GM12873 (cell line): ENCODE measurements around the gene AKAP9.

Source experiments
- TF ChIP-seq, protein P1 (sequence below): IDR thresholded peaks from 2 replicates; pipeline ENCODE4 v1.5.1; 2012; ENCODE audit warnings: low read depth, mild to moderate bottlenecking, moderate library complexity, low read length, control low read depth; ENCODE audit not compliant: insufficient read depth; ENCODE audit errors: missing control alignments

AKAP9 gene

GRCh38 chr7:91947948-91948347, 7.3 kb downstream of the AKAP9 start:
- TF ChIP-seq, protein P1, sequence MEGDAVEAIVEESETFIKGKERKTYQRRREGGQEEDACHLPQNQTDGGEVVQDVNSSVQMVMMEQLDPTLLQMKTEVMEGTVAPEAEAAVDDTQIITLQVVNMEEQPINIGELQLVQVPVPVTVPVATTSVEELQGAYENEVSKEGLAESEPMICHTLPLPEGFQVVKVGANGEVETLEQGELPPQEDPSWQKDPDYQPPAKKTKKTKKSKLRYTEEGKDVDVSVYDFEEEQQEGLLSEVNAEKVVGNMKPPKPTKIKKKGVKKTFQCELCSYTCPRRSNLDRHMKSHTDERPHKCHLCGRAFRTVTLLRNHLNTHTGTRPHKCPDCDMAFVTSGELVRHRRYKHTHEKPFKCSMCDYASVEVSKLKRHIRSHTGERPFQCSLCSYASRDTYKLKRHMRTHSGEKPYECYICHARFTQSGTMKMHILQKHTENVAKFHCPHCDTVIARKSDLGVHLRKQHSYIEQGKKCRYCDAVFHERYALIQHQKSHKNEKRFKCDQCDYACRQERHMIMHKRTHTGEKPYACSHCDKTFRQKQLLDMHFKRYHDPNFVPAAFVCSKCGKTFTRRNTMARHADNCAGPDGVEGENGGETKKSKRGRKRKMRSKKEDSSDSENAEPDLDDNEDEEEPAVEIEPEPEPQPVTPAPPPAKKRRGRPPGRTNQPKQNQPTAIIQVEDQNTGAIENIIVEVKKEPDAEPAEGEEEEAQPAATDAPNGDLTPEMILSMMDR, result no peak

DNA sequence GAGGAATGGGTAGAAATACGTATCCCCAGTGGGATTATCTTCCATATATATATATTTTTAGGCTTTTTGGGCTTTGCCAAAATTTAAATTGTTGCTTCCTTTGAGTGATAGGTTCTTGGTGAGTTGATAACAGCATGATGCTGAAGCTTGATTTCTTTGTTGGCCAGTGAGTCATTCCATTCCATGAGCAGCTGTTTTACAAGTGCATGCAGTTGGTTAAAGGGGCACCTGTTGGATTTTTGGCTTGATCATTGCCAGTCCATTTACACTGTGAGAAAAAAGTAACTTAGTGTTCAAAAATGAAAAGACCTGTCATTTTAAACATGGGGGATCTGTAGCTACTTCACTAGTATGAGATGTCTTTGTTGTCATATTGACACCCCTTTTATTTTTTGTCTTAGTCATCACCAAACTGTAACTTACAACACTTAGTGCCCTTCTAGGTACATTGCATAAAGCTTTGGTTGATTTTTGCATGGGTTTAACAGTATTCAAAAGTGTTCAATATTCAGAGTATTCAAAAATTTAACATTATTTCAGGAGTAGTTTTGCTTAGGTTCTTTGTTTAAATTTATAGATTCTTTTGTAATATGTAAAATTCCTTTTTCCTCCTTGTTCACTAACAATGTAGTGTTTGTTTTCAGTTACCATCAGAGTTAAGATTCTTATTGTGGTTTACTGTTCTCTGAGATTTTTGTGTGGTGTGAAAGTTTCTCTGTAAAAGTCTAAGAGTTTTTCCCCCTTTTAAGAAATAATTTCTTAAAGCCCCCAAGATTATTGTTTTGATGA, 8.8 kb downstream of the AKAP9 start:
- TF ChIP-seq, protein P1, result no peak

- TF ChIP-seq, protein P1, result no peak
These were observed 13.0 kb downstream of the AKAP9 start for GRCh38 chr7:91953618-91954017.

DNA sequence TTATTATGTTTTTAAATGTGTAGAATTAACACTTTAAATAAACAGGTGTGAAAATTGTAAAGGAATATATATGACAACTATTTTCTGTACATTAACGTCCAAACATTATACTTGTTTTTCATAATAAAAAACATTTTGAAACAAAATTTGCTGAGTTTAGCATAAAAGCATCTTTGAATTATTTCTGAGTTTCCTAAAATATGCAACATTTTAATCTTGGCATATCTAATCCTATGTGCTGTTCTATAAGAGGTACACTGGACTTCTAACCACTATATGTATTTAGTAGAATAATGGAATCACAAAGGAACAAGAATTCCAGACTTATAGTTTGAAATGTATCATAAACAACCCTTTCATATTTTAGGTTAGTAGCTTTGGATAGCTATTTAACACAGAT, 16.6 kb downstream of the AKAP9 start:
- TF ChIP-seq, protein P1, result no peak

DNA sequence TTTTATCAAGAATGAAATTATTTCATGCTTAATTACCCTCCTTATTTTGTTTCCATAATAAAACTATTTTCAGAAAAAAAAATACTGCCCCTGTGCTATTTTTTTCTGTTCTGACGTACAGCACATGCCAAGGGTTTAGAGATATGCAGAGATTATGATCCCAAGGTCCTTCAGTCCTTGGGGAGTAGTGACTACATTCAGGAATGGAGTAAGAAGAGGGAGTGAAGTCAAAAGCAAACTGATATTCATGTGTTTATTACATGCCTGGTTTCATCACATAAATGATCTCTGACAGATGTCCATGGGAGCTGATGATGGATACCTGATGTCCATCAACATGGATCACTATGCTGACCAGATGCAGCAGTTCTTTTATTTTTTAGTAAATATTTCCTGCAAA, 17.2 kb downstream of the AKAP9 start:
- TF ChIP-seq, protein P1, result no peak

DNA sequence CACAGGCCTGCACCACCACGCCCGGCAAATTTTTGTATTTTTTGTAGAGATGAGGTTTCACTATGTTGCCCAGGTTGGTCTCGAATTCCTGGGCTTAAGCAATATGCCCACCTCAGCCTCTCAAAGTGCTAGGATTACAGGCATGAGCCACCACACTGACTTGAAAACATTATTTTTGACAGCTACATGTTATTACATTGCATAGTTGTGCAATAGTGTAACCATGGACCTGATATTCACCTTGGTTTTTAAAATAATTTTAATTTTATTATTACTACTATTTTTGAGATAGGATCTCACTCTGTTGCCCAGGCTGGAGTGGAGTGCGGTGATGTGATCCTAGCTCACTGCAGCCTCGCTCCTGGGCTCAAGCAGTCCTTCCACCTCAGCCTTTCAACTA, 18.4 kb downstream of the AKAP9 start:
- TF ChIP-seq, protein P1, result no peak

DNA sequence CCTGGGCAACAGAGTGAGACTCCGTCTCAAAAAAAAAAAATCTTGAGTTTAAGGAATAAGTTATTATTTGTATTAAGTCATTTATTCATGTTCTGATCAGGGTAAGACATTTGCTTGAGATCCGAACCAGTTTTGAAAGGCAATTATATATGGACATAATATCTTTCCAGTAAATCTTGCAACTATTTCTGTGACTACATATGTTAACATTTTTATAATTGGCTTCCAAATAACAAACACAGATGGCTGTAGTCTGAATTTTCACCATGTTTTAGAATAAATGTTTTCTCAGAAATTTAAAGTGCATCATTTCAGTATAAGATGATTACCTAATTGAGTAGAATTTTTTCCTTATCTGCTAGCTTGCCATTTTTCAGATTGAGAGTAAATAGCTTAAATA, 21.2 kb downstream of the AKAP9 start:
- TF ChIP-seq, protein P1, result no peak
